Measurements from ENCODE around the gene DAB1.

Gene DAB1

GRCh38 chr1:57046462-57046861 is 377.4 kb downstream of the DAB1 start:
- Histone ChIP-seq H3F3A (ENCODE audit: control insufficient read depth, insufficient read depth) (no peaks in the 10 kb centered on the region), H3K79me2 (ENCODE audit: control insufficient read depth, low read length) (no peaks in the 10 kb centered on the region), H3K9me2 (replicated peaks; ENCODE audit: control insufficient read depth, low read length) (no peaks in the 10 kb centered on the region), H3K27me3 (ENCODE audit: control insufficient read depth, low read length) (no peaks in the 10 kb centered on the region), H3K4me1 (ENCODE audit: control insufficient read depth, low read length) (no peaks in the 10 kb centered on the region), H3K27ac (ENCODE audit: low read depth, low read length) (no peak overlapping the region), H4K20me1 (ENCODE audit: control insufficient read depth, insufficient read depth, low read depth, low read length) (no peaks in the 10 kb centered on the region), H3K36me3 (ENCODE audit: control insufficient read depth, low read length) (no peaks in the 10 kb centered on the region), H3K9me3 (ENCODE audit: control insufficient read depth, insufficient read depth, low read length) (no peaks in the 10 kb centered on the region), H3K4me2 (ENCODE audit: low read length) (no peak overlapping the region), H3K4me3 (ENCODE audit: low read length) (no peak overlapping the region)
- no peak for TF ChIP-seq CTCF (IDR thresholded peaks at IDR 0.05; ENCODE audit: low read depth, low read length, poor library complexity, severe bottlenecking)
- TF ChIP-seq EZH2phosphoT487 (IDR thresholded peaks at IDR 0.05; ENCODE audit: borderline replicate concordance, low read length) = no peak

GRCh38 chr1:57041901-57042300 is 382.0 kb downstream of the DAB1 start:
- H4K20me1 ChIP-seq (ENCODE audit: control insufficient read depth, insufficient read depth, low read depth, low read length) = no peaks in the 10 kb centered on the region
- H3K9me2 ChIP-seq (replicated peaks; ENCODE audit: control insufficient read depth, low read length) = no peaks in the 10 kb centered on the region
- no peak overlapping the region for H3K4me3 ChIP-seq (ENCODE audit: low read length)
- H3K36me3 ChIP-seq (ENCODE audit: control insufficient read depth, low read length) = no peaks in the 10 kb centered on the region
- H3F3A ChIP-seq (ENCODE audit: control insufficient read depth, insufficient read depth) = no peaks in the 10 kb centered on the region
- TF ChIP-seq EZH2phosphoT487 (IDR thresholded peaks at IDR 0.05; ENCODE audit: borderline replicate concordance, low read length) (no peak), CTCF (IDR thresholded peaks at IDR 0.05; ENCODE audit: low read depth, low read length, poor library complexity, severe bottlenecking) (no peak)
- no peaks in the 10 kb centered on the region for H3K9me3 ChIP-seq (ENCODE audit: control insufficient read depth, insufficient read depth, low read length)
- no peaks in the 10 kb centered on the region for H3K4me1 ChIP-seq (ENCODE audit: control insufficient read depth, low read length)
- H3K79me2 ChIP-seq (ENCODE audit: control insufficient read depth, low read length) = no peaks in the 10 kb centered on the region
- no peak overlapping the region for H3K4me2 ChIP-seq (ENCODE audit: low read length)
- no peaks in the 10 kb centered on the region for H3K27me3 ChIP-seq (ENCODE audit: control insufficient read depth, low read length)
- H3K27ac ChIP-seq (ENCODE audit: low read depth, low read length) = no peak overlapping the region

- Histone ChIP-seq H3K36me3 (ENCODE audit: control insufficient read depth, low read length) (no peaks in the 10 kb centered on the region), H3K79me2 (ENCODE audit: control insufficient read depth, low read length) (no peaks in the 10 kb centered on the region), H3K4me3 (ENCODE audit: low read length) (no peak overlapping the region), H3K4me2 (ENCODE audit: low read length) (no peak overlapping the region), H3K27me3 (ENCODE audit: control insufficient read depth, low read length) (no peaks in the 10 kb centered on the region), H3K9me3 (ENCODE audit: control insufficient read depth, insufficient read depth, low read length) (no peaks in the 10 kb centered on the region), H3K27ac (ENCODE audit: low read depth, low read length) (no peak overlapping the region), H3K9me2 (replicated peaks; ENCODE audit: control insufficient read depth, low read length) (no peaks in the 10 kb centered on the region), H4K20me1 (ENCODE audit: control insufficient read depth, insufficient read depth, low read depth, low read length) (no peaks in the 10 kb centered on the region), H3F3A (ENCODE audit: control insufficient read depth, insufficient read depth) (no peaks in the 10 kb centered on the region), H3K4me1 (ENCODE audit: control insufficient read depth, low read length) (no peaks in the 10 kb centered on the region)
- TF ChIP-seq EZH2phosphoT487 (IDR thresholded peaks at IDR 0.05; ENCODE audit: borderline replicate concordance, low read length) = no peak
Measured at GRCh38 chr1:57040811-57041210, 383.0 kb downstream of the DAB1 start.

GRCh38 chr1:57036641-57037579 is 386.9 kb downstream of the DAB1 start:
- no peaks in the 10 kb centered on the region for H3K9me2 ChIP-seq (replicated peaks; ENCODE audit: control insufficient read depth, low read length)
- H3K27ac ChIP-seq (ENCODE audit: low read depth, low read length) = no peak overlapping the region
- no peaks in the 10 kb centered on the region for H3K9me3 ChIP-seq (ENCODE audit: control insufficient read depth, insufficient read depth, low read length)
- no peaks in the 10 kb centered on the region for H3K79me2 ChIP-seq (ENCODE audit: control insufficient read depth, low read length)
- no peak overlapping the region for H3K4me2 ChIP-seq (ENCODE audit: low read length)
- no peaks in the 10 kb centered on the region for H4K20me1 ChIP-seq (ENCODE audit: control insufficient read depth, insufficient read depth, low read depth, low read length)
- no peaks in the 10 kb centered on the region for H3K27me3 ChIP-seq (ENCODE audit: control insufficient read depth, low read length)
- no peak overlapping the region for H3K4me3 ChIP-seq (ENCODE audit: low read length)
- H3K4me1 ChIP-seq (ENCODE audit: control insufficient read depth, low read length) = no peaks in the 10 kb centered on the region
- no peaks in the 10 kb centered on the region for H3K36me3 ChIP-seq (ENCODE audit: control insufficient read depth, low read length)
- no peaks in the 10 kb centered on the region for H3F3A ChIP-seq (ENCODE audit: control insufficient read depth, insufficient read depth)
- no peak for TF ChIP-seq EZH2phosphoT487 (IDR thresholded peaks at IDR 0.05; ENCODE audit: borderline replicate concordance, low read length)
- TF ChIP-seq CTCF (IDR thresholded peaks at IDR 0.05; ENCODE audit: low read depth, low read length, poor library complexity, severe bottlenecking) = no peak

Measured in DOHH2 (cell line).